Measurements from ENCODE around the gene ABCA2. TPM values are rescaled to one million over a fixed set of nuclear protein-coding genes. Genes with fewer than 3 reads are reported as not detected.
"Not testable (repeated sequence)": the region's sequence is repeated elsewhere in the genome, so short reads cannot be mapped to it uniquely, and the experiment has no call there.

The ABCA2 gene
- total RNA-seq, 1 experiment from 2014 or later: 27.0 TPM

DNA sequence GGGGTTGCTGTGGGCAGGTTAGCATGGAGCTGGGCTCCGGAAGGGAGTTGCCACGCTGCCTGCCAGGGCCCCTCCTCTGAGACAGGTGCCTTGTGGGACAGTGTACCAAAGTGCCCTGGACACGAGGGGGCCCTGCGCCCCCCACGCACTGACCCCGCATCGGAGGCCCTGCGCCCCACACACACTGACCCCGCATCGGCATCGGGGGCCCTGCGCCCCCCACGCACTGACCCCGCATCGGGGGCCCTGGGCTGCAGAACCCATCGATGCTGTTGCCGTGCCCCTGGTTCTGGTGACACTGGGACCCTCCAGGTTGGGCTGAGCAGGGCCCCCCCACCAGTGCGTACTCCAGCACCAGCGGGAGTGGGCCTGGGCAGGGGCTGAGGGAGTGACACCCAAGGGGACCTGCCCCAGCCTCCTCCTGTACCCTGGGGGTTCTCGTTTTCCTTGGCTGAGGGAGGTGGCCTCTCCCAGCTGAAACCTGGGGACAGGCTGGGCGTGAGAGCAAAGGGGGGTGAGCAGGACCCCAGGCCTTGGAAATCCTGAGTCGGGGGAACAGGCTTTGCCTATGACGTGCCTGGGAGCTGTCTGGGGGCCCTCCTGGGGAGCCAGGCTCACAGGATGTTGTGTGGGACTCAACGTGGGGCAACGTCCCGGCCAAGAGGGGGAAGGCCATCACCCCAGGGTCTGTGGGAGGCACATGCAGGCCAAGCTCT lies 35.4 kb upstream of the ABCA2 start:
- Histone ChIP-seq H3K4me1 (ENCODE audit: control insufficient read depth, insufficient read depth, low read length) (peaks cover 2% of the 10 kb centered on the region; the same call in 1 of the 2 replicates), H3K9me3 (ENCODE audit: control insufficient read depth, insufficient read depth, low read depth, low read length) (no peaks in the 10 kb centered on the region), H3K36me3 (ENCODE audit: control insufficient read depth, insufficient read depth, low read length) (no peaks in the 10 kb centered on the region), H3K27ac (ENCODE audit: low read length) (no peak overlapping the region), H3K27me3 (ENCODE audit: control insufficient read depth, insufficient read depth, low read length) (no peaks in the 10 kb centered on the region), H3K4me3 (ENCODE audit: low read depth in 2 of 2, low read length in 2 of 2) (no peak overlapping the region)
- ChIA-PET POLR2A (no interaction called here), CTCF (interaction anchor here (0.7 to 1.4 kb wide), 4 partner anchors 14 to 66 kb away, joined by 3 to 11 read pairs (median 3); partner anchors contain the start of gene NPDC1)
- intact Hi-C loops (cut with micrococcal nuclease; ENCODE audit: unreplicated experiment): loop anchor here (1.0 kb wide), 1 partner anchor 17 kb away; the partner anchor contains the start of gene NPDC1
- no TSS peak for BruUV-seq (replicated peaks)
- ATAC-seq: no peak
- in situ Hi-C loops (cut with HindIII; ENCODE audit: low pct_unique_long_range_greater_than_20kb, low sequenced_read_pairs): no loop called here
- DNase-seq (ENCODE audit: low read depth, low spot score): no peak
- TF ChIP-seq TCF7L2 (IDR thresholded peaks at IDR 0.05; ENCODE audit: low read depth, low read length): no peak
- TF ChIP-seq, protein P1, sequence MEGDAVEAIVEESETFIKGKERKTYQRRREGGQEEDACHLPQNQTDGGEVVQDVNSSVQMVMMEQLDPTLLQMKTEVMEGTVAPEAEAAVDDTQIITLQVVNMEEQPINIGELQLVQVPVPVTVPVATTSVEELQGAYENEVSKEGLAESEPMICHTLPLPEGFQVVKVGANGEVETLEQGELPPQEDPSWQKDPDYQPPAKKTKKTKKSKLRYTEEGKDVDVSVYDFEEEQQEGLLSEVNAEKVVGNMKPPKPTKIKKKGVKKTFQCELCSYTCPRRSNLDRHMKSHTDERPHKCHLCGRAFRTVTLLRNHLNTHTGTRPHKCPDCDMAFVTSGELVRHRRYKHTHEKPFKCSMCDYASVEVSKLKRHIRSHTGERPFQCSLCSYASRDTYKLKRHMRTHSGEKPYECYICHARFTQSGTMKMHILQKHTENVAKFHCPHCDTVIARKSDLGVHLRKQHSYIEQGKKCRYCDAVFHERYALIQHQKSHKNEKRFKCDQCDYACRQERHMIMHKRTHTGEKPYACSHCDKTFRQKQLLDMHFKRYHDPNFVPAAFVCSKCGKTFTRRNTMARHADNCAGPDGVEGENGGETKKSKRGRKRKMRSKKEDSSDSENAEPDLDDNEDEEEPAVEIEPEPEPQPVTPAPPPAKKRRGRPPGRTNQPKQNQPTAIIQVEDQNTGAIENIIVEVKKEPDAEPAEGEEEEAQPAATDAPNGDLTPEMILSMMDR (IDR thresholded peaks at IDR 0.05): no peak

DNA sequence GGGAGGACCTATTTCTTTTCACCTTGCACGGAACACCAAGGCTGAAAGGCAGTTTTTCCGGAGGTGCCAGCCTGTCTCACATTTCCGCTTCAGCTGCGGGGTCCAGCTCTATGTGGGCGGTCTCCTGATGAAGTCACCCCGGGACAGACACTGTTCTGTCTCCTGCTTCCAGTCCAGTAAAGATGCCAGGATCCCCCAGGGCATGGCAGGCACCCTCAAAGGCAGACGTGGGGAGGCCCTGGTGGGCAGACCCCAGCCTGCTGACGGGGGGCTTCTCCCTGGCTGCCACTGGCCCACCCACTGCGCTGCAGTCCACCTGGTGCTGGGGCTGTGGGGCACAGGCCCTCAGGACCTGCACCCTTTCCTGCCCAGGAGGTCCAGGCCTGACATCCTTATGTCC lies 34.8 kb upstream of the ABCA2 start:
- CTCF ChIA-PET; H3K9me3 ChIP-seq (ENCODE audit: control insufficient read depth, insufficient read depth, low read depth, low read length); H3K4me3 ChIP-seq (ENCODE audit: low read depth in 2 of 2, low read length in 2 of 2); intact Hi-C loops (cut with micrococcal nuclease; ENCODE audit: unreplicated experiment); in situ Hi-C loops (cut with HindIII; ENCODE audit: low pct_unique_long_range_greater_than_20kb, low sequenced_read_pairs); H3K27ac ChIP-seq (ENCODE audit: low read length); H3K27me3 ChIP-seq (ENCODE audit: control insufficient read depth, insufficient read depth, low read length); DNase-seq (ENCODE audit: low read depth, low spot score); POLR2A ChIA-PET; ATAC-seq; H3K4me1 ChIP-seq (ENCODE audit: control insufficient read depth, insufficient read depth, low read length); BruUV-seq (replicated peaks); H3K36me3 ChIP-seq (ENCODE audit: control insufficient read depth, insufficient read depth, low read length): not testable (repeated sequence)

DNA sequence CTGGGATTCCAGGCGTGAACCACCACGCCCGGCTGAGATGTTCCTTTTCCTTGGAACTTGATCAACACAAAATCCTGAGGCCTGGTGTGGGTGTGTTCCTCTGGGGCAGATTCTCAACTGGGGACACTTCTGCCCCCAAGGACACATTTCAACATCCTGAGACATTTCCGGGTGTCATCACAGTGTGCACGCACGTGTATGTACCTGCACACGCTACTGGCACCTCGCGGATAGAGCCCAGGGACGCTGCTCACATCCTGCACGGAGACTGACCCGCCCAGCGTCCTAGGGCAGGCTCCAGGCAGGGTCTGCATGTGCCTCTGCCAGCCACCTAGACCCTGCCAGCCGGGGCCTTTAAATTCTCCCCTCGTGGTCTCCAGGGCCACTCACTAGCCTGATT lies 34.3 kb upstream of the ABCA2 start:
- Histone ChIP-seq H3K4me1 (ENCODE audit: control insufficient read depth, insufficient read depth, low read length) (no peaks in the 10 kb centered on the region), H3K9me3 (ENCODE audit: control insufficient read depth, insufficient read depth, low read depth, low read length) (no peaks in the 10 kb centered on the region), H3K36me3 (ENCODE audit: control insufficient read depth, insufficient read depth, low read length) (no peaks in the 10 kb centered on the region), H3K27me3 (ENCODE audit: control insufficient read depth, insufficient read depth, low read length) (no peaks in the 10 kb centered on the region), H3K4me3 (ENCODE audit: low read depth in 2 of 2, low read length in 2 of 2) (no peak overlapping the region), H3K27ac (ENCODE audit: low read length) (no peak overlapping the region)
- TSS peak; percentile 76 for BruUV-seq (replicated peaks)
- in situ Hi-C loops (cut with HindIII; ENCODE audit: low pct_unique_long_range_greater_than_20kb, low sequenced_read_pairs) (no loop called here), intact Hi-C loops (cut with micrococcal nuclease; ENCODE audit: unreplicated experiment) (no loop called here)
- POLR2A ChIA-PET: no interaction called here
- CTCF ChIA-PET: no interaction called here
- ATAC-seq (no peak), DNase-seq (ENCODE audit: low read depth, low spot score) (no peak)
- TF ChIP-seq TCF7L2 (IDR thresholded peaks at IDR 0.05; ENCODE audit: low read depth, low read length) (no peak), SIN3A (IDR thresholded peaks at IDR 0.05; ENCODE audit: borderline replicate concordance, insufficient read depth, low read depth, low read length) (no peak), POLR2AphosphoS5 (IDR thresholded peaks at IDR 0.05; ENCODE audit: low read depth, low read length) (no peak)
- TF ChIP-seq, protein P1 (IDR thresholded peaks at IDR 0.05): no peak
- TF ChIP-seq, protein P2, sequence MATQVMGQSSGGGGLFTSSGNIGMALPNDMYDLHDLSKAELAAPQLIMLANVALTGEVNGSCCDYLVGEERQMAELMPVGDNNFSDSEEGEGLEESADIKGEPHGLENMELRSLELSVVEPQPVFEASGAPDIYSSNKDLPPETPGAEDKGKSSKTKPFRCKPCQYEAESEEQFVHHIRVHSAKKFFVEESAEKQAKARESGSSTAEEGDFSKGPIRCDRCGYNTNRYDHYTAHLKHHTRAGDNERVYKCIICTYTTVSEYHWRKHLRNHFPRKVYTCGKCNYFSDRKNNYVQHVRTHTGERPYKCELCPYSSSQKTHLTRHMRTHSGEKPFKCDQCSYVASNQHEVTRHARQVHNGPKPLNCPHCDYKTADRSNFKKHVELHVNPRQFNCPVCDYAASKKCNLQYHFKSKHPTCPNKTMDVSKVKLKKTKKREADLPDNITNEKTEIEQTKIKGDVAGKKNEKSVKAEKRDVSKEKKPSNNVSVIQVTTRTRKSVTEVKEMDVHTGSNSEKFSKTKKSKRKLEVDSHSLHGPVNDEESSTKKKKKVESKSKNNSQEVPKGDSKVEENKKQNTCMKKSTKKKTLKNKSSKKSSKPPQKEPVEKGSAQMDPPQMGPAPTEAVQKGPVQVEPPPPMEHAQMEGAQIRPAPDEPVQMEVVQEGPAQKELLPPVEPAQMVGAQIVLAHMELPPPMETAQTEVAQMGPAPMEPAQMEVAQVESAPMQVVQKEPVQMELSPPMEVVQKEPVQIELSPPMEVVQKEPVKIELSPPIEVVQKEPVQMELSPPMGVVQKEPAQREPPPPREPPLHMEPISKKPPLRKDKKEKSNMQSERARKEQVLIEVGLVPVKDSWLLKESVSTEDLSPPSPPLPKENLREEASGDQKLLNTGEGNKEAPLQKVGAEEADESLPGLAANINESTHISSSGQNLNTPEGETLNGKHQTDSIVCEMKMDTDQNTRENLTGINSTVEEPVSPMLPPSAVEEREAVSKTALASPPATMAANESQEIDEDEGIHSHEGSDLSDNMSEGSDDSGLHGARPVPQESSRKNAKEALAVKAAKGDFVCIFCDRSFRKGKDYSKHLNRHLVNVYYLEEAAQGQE (IDR thresholded peaks at IDR 0.05; ENCODE audit: insufficient read depth in 1 of 2, low read depth in 2 of 2, low read length in 1 of 2): no peak
